ENCODE results near the gene EML6.

- TF ChIP-seq GATA2 (IDR thresholded peaks at IDR 0.05; ENCODE audit: low read depth, low read length) (no peak), GATA3 (IDR thresholded peaks at IDR 0.05; ENCODE audit: low read depth, low read length) (no peak)
Observed at GRCh38 chr2:54942373-54942772, 218.9 kb downstream of the EML6 start.

Data from SH-SY5Y (cell line).